Measurements from ENCODE around the gene GLIPR1L2.

DNA sequence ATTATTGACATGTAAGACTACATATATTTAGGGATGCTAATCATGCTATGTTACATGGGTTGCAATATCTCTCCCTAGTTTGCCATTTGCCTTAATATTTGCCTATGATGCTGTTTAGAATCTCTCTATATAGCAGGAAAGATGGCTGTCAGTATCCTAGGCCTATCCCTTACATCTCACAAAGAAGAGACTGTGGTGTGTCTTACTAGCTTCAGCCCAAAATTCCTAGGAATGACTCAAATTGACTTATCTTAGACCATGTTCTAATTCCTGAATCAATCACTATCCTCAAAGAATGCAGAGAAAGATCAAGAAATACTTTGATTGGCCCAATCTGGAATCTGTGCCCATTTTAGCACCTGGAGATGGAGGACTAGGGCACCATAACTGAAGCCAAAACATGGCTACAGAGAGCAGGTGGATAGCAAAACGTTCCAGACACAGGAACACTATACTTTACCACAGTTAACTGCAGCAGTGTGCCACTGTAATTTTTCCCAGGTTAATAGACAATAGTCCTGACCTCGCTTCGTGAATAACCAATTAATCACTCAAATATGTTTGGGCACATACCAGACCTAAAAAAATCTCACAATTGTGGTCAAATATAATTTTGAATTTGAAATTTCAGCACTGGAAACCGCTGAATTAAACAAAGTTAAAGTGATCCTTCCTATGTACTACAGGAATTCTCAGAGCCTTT is 57.0 kb downstream of the GLIPR1L2 start:
- TF ChIP-seq, protein P1, sequence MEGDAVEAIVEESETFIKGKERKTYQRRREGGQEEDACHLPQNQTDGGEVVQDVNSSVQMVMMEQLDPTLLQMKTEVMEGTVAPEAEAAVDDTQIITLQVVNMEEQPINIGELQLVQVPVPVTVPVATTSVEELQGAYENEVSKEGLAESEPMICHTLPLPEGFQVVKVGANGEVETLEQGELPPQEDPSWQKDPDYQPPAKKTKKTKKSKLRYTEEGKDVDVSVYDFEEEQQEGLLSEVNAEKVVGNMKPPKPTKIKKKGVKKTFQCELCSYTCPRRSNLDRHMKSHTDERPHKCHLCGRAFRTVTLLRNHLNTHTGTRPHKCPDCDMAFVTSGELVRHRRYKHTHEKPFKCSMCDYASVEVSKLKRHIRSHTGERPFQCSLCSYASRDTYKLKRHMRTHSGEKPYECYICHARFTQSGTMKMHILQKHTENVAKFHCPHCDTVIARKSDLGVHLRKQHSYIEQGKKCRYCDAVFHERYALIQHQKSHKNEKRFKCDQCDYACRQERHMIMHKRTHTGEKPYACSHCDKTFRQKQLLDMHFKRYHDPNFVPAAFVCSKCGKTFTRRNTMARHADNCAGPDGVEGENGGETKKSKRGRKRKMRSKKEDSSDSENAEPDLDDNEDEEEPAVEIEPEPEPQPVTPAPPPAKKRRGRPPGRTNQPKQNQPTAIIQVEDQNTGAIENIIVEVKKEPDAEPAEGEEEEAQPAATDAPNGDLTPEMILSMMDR (IDR thresholded peaks at IDR 0.05; ENCODE audit: poor library complexity) = no peak
- TF ChIP-seq EZH2phosphoT487 (IDR thresholded peaks at IDR 0.05; ENCODE audit: low read depth, severe bottlenecking, unreplicated experiment) = no peak

Measured in hepatocyte (in vitro differentiated cells).